ENCODE data around the gene B3GALT5. TPM values are rescaled to one million over a fixed set of nuclear protein-coding genes. Genes with fewer than 3 reads are reported as not detected.

The B3GALT5 gene
- total RNA-seq, 1 donor from 2014 or later: 1.9 TPM

DNA sequence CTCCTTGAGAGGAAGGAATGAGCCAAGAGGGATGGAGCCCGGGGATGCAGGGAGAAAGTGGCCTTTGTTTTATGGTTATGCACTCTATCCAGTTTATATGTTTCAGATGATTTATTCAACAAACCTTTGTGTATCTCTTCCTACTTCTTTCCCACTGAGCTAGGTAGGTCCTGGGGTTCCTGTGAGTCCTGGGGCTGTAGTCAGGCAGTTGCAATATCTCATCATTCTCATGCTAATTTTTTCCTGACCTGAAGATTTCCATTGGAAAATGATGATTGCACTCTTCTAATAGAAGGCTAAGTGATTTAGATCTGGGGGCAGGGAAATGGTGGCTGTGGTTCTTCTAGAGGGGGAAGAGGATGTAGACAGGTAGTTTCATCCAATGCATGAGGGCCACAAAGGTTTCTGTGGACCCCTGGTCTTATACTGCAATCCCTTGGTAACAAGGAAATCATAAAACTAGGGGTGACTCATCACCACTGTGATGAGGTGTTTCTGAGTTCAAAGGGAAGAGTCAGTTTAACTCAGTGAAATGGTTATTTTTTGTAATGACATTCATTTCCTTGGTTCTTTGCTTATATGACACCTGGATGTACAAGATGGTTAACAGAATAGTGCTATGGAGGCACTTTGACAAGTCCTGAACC, 20.2 kb downstream of the B3GALT5 start:
- Mint-ChIP-seq H3K9me3 (no peaks in the 10 kb centered on the region), H3K36me3 (ENCODE audit: low read depth) (no peaks in the 10 kb centered on the region), H3K27me3 (ENCODE audit: low read depth) (peaks cover 8% of the 10 kb centered on the region), H3K4me1 (peaks cover 6% of the 10 kb centered on the region), H3K27ac (ENCODE audit: unreplicated experiment) (no peak overlapping the region), H3K4me3 (no peak overlapping the region)
- DNase-seq (ENCODE audit: low read depth, low spot score): no peak
- TF ChIP-seq, protein P1, sequence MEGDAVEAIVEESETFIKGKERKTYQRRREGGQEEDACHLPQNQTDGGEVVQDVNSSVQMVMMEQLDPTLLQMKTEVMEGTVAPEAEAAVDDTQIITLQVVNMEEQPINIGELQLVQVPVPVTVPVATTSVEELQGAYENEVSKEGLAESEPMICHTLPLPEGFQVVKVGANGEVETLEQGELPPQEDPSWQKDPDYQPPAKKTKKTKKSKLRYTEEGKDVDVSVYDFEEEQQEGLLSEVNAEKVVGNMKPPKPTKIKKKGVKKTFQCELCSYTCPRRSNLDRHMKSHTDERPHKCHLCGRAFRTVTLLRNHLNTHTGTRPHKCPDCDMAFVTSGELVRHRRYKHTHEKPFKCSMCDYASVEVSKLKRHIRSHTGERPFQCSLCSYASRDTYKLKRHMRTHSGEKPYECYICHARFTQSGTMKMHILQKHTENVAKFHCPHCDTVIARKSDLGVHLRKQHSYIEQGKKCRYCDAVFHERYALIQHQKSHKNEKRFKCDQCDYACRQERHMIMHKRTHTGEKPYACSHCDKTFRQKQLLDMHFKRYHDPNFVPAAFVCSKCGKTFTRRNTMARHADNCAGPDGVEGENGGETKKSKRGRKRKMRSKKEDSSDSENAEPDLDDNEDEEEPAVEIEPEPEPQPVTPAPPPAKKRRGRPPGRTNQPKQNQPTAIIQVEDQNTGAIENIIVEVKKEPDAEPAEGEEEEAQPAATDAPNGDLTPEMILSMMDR (conservative IDR thresholded peaks at IDR 0.05): no peak

DNA sequence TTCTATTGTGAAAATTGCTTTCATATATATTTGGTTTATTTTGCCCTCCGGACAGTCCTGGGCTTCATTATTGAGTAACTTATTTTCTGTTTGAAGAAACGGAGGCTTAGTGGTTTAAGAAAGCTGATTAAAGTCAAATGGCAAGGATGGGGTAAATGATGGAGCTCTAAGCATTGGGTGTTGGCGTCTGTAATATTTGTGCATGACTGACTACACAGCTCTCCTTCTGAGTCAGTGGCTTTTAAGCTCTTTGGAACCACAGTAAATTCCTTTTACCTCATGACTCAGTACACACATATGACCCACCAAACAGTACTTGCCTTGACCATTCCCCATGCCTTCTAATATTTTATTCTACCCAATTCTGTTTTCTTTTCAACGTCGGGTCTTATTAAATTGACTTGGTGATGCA, 21.0 kb downstream of the B3GALT5 start:
- TF ChIP-seq, protein P1 (conservative IDR thresholded peaks at IDR 0.05): no peak
- H3K9me3 Mint-ChIP-seq: no peaks in the 10 kb centered on the region
- H3K36me3 Mint-ChIP-seq (ENCODE audit: low read depth): no peaks in the 10 kb centered on the region
- H3K4me3 Mint-ChIP-seq: no peak overlapping the region
- H3K27ac Mint-ChIP-seq (ENCODE audit: unreplicated experiment): no peak overlapping the region
- peaks cover 14% of the 10 kb centered on the region for H3K4me1 Mint-ChIP-seq
- peaks cover 8% of the 10 kb centered on the region for H3K27me3 Mint-ChIP-seq (ENCODE audit: low read depth)
- no peak for DNase-seq (ENCODE audit: low read depth, low spot score)

DNA sequence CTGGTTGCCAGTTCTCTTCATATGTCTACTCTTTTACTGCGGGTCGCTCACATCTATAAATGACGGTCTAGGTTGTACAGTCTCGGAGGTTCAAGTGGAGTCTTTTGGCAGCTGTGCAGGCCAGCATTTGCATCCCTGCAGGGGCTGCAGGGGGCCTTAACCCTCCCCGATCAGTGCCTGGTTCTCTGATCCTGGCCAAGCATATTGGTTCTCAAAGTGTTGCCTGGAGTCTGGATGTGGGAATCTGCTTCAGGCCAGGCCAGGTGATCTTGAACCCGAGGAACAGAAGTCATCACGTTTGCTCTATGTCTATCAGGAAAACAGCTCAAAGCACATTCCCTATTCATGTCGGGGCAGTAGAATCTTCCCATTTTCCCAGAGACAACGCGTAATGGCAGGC, 21.8 kb downstream of the B3GALT5 start:
- Mint-ChIP-seq H3K27ac (ENCODE audit: unreplicated experiment) (no peak overlapping the region), H3K4me3 (no peak overlapping the region), H3K9me3 (no peaks in the 10 kb centered on the region), H3K36me3 (ENCODE audit: low read depth) (no peaks in the 10 kb centered on the region), H3K4me1 (peaks cover 16% of the 10 kb centered on the region), H3K27me3 (ENCODE audit: low read depth) (peaks cover 8% of the 10 kb centered on the region)
- TF ChIP-seq, protein P1 (conservative IDR thresholded peaks at IDR 0.05): no peak
- no peak for DNase-seq (ENCODE audit: low read depth, low spot score)

DNA sequence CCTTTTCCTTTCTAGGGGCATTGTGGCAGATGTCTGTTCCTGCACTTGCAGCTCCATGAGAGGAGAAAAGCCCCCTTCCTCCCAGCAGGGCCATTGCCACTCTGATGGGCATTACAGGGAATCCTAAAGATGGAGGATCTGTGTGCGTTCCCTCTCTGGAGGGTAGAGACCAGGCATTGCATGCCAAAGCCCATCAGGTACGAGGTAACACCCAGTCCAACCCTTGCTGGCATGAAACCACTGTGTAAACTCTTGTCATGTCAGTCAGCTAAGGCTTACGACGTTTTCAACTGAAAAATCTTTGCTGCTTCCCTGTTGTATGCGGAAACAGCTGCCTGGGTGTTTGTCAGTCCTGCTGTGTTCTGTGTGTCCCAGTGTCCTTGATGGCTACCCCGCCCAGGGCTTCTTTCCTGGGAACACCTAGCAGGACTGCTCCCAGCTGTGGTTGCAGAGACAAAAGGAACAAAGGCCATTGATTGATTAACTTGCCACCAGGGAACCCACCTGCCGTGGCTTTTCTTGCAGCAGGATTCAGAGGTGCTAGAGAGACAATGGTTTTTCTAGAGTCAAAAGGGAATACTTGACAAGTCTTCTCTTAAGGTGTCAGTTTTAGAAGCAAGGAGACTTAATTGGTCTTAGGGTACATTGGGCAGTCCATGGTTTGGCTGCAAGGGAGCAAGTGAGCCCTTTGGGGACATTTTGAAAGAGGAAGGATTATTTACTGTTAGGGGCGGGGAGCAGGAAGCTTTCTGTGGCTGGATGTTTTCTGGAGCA, 24.6 kb downstream of the B3GALT5 start:
- TF ChIP-seq, protein P1 (conservative IDR thresholded peaks at IDR 0.05): no peak
- DNase-seq (ENCODE audit: low read depth, low spot score): no peak
- H3K27ac Mint-ChIP-seq (ENCODE audit: unreplicated experiment): no peak overlapping the region
- H3K4me3 Mint-ChIP-seq: no peak overlapping the region
- H3K27me3 Mint-ChIP-seq (ENCODE audit: low read depth): peaks cover 14% of the 10 kb centered on the region
- H3K4me1 Mint-ChIP-seq: peaks cover 25% of the 10 kb centered on the region
- H3K9me3 Mint-ChIP-seq: no peaks in the 10 kb centered on the region
- no peaks in the 10 kb centered on the region for H3K36me3 Mint-ChIP-seq (ENCODE audit: low read depth)

DNA sequence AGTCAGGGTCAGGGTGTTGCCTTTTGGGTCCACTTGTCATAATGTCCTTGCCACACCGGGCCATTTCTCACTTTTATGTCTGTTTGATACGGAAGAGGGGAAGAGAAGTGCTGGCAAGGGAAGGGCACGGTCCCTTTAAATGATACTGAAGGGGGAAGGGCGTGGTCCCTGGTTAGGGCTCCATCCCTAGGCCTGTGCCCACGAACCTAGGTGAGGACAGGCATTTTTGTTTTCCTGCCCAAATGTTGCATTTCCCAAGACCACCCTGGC, 25.2 kb downstream of the B3GALT5 start:
- no peak overlapping the region for H3K4me3 Mint-ChIP-seq
- DNase-seq (ENCODE audit: low read depth, low spot score): no peak
- H3K27me3 Mint-ChIP-seq (ENCODE audit: low read depth): peaks cover 16% of the 10 kb centered on the region
- no peak overlapping the region for H3K27ac Mint-ChIP-seq (ENCODE audit: unreplicated experiment)
- TF ChIP-seq, protein P1 (conservative IDR thresholded peaks at IDR 0.05): no peak
- H3K4me1 Mint-ChIP-seq: peaks cover 27% of the 10 kb centered on the region
- H3K36me3 Mint-ChIP-seq (ENCODE audit: low read depth): no peaks in the 10 kb centered on the region
- H3K9me3 Mint-ChIP-seq: no peaks in the 10 kb centered on the region
